ENCODE data around the gene PRKCZ.
A peak's percentile ranks its signal among the peaks of the same experiment; 100 is the strongest.
"Not testable (repeated sequence)": the region's sequence is repeated elsewhere in the genome, so short reads cannot be mapped to it uniquely, and the experiment has no call there.

Gene PRKCZ

DNA sequence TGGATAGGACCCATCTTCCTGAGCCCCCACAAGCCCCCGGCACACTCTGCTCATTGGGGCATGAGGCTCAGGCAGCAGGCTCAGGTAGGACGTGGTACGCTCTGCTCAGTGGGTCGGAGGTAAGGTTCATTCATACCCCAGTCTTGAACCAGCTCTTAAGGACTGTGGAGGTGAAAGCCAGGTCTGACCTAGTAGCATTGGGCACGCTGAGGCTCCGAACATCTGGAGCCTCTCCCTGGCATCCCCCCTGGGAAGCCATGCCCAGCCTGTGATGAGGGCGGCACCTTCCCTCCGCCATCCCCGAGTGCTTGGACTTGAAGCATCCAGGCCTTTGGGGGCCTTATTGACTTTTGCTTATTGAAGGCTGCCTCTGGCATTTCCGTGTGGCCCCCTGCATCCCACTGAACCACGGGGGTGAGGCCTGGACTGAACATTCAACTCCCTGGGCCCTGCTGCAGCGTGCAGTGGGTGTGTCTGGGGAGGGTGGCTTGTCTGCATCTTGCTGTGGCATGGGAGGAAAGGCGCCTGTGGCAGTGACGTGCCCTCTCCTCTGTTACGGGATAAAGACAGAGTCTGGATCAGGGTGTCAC, 94.4 kb downstream of the PRKCZ start:
- TF ChIP-seq, protein P1, sequence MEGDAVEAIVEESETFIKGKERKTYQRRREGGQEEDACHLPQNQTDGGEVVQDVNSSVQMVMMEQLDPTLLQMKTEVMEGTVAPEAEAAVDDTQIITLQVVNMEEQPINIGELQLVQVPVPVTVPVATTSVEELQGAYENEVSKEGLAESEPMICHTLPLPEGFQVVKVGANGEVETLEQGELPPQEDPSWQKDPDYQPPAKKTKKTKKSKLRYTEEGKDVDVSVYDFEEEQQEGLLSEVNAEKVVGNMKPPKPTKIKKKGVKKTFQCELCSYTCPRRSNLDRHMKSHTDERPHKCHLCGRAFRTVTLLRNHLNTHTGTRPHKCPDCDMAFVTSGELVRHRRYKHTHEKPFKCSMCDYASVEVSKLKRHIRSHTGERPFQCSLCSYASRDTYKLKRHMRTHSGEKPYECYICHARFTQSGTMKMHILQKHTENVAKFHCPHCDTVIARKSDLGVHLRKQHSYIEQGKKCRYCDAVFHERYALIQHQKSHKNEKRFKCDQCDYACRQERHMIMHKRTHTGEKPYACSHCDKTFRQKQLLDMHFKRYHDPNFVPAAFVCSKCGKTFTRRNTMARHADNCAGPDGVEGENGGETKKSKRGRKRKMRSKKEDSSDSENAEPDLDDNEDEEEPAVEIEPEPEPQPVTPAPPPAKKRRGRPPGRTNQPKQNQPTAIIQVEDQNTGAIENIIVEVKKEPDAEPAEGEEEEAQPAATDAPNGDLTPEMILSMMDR (IDR thresholded peaks at IDR 0.05): no peak
- Histone ChIP-seq H3K9me3 (no peaks in the 10 kb centered on the region), H3K4me3 (ENCODE audit: low read depth in 1 of 2, low read length in 1 of 2) (no peak overlapping the region), H3K4me1 (ENCODE audit: control insufficient read depth in 1 of 2, insufficient read depth in 1 of 2, low read depth in 1 of 2, low read length in 1 of 2) (peaks cover 96 to 97% of the 10 kb centered on the region in 2 experiments), H3K36me3 (no peaks in the 10 kb centered on the region), H3K27me3 (no peaks in the 10 kb centered on the region), H3K27ac (peak overlapping the region; percentile 99)

DNA sequence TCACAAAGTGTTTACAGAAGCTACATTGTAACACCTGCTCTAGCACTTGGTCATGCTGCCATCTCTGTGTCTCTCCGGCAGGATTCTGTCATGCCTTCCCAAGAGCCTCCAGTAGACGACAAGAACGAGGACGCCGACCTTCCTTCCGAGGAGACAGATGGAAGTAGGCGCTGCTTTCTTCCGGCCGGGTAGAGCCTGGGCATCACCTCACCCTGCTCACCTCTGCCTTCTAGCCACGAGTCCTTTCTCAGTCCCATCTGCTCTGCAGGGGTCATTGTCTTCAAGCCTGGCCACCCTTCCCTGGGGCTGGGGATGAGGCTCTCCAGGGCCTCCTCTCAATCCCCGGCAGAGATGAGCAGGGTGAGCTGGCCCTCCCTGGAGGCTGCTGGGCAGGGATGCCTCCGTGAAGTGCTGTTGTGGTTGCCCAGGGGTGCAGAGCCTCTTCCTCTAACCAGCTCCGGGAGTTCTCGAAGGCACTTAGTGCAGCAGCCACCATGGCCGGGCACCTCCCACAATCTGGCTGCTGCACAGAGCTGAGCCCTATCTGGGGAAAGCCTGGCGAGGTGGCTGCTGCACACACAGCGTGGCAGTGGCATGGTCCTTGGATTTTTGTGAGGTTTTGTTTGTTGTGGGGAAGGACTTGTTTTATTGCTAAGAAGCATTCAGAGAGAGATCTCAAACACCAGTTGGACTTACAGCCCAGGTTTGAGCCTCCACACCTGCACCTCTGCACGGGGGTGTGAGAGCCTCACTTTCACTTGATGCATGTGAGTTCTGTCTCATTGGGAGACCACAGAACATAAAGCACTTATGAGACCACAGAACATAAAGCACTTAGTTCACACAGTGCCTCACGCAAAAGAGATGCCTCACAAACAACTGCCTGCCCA, 96.0 kb downstream of the PRKCZ start:
- H3K36me3 ChIP-seq: no peaks in the 10 kb centered on the region
- no peaks in the 10 kb centered on the region for H3K9me3 ChIP-seq
- peak overlapping the region; percentile 99 for H3K27ac ChIP-seq
- peak overlapping the region; percentile 1 to 17 for H3K4me3 ChIP-seq (ENCODE audit: low read depth in 1 of 2, low read length in 1 of 2)
- H3K4me1 ChIP-seq (ENCODE audit: control insufficient read depth in 1 of 2, insufficient read depth in 1 of 2, low read depth in 1 of 2, low read length in 1 of 2): peaks cover 98% of the 10 kb centered on the region in 2 experiments
- H3K27me3 ChIP-seq: no peaks in the 10 kb centered on the region
- TF ChIP-seq, protein P1 (IDR thresholded peaks at IDR 0.05): no peak

DNA sequence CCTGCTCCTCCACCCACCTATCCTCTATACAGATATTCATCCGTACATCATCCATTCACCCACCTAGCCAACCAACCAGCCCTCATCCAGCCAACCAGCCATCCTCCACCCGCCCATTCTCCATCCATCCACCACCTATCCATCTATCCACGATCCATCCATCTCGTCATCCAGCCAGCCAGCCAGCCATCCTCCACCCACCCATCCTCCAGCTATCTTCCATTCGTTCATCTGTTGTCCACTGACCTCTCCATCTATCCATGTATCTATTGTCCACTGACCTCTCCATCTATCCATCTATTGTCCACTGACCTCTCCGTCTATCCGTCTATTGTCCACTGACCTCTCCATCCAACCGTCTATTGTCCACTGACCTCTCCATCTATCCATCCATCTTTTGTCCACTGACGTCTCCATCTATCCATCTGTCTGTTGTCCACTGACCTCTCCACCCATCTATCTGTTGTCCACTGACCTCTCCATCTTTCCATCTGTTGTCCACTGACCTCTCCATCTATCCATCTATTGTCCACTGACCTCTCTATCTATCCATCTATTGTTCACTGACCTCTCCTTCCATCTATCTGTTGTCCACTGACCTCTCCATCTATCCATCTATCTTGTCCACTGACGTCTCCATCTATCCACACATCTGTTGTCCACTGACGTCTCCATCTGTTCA, 96.8 kb downstream of the PRKCZ start:
- Histone ChIP-seq H3K9me3 (no peaks in the 10 kb centered on the region), H3K27ac (peak overlapping the region; percentile 99), H3K4me1 (ENCODE audit: control insufficient read depth in 1 of 2, insufficient read depth in 1 of 2, low read depth in 1 of 2, low read length in 1 of 2) (peaks cover 99 to 100% of the 10 kb centered on the region in 2 experiments), H3K27me3 (no peaks in the 10 kb centered on the region), H3K36me3 (no peaks in the 10 kb centered on the region), H3K4me3 (ENCODE audit: low read depth in 1 of 2, low read length in 1 of 2) (peak overlapping the region in 1 of 2 experiments; percentile 17)
- TF ChIP-seq, protein P1 (IDR thresholded peaks at IDR 0.05): no peak

DNA sequence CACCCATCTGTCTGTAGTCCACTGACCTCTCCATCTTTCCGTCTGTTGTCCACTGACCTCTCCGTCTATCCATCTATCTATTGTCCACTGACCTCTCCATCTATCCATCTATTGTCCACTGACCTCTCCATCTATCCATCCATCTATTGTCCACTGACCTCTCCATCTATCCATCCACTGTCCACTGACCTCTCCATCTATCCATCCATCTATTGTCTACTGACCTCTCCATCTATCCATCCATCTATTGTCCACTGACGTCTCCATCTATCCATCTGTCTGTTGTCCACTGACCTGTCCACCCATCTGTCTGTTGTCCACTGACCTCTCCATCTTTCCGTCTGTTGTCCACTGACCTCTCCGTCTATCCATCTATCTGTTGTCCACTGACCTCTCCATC, 97.7 kb downstream of the PRKCZ start:
- Histone ChIP-seq H3K4me1 (ENCODE audit: control insufficient read depth in 1 of 2, insufficient read depth in 1 of 2, low read depth in 1 of 2, low read length in 1 of 2) (peaks cover 99 to 100% of the 10 kb centered on the region in 2 experiments), H3K4me3 (ENCODE audit: low read depth in 1 of 2, low read length in 1 of 2) (peak overlapping the region in 1 of 2 experiments; percentile 66), H3K27ac (peak overlapping the region; percentile 99)
- H3K27me3 ChIP-seq, H3K9me3 ChIP-seq, H3K36me3 ChIP-seq: not testable (repeated sequence)

DNA sequence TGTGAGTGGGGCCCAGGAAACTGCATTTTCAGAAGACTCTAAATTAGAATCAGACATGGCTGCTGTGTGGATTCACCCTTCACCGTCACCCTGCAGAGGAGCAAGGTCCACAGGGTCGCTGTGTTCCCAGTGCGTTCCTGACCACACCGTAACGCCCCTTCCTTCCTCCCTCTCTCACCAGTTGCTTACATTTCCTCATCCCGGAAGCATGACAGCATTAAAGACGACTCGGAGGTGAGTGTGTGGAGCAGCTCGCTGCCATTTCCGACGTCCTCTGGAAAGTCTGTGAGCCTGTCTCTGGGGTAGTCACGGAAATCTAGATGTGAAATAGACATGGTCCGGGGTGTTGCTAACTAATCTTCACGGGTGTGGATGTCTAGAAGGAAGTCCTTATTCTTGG, 98.5 kb downstream of the PRKCZ start:
- H3K36me3 ChIP-seq: no peaks in the 10 kb centered on the region
- H3K4me3 ChIP-seq (ENCODE audit: low read depth in 1 of 2, low read length in 1 of 2): peak overlapping the region; percentile 57 to 66
- TF ChIP-seq, protein P1 (IDR thresholded peaks at IDR 0.05): peak; percentile 45
- H3K4me1 ChIP-seq (ENCODE audit: control insufficient read depth in 1 of 2, insufficient read depth in 1 of 2, low read depth in 1 of 2, low read length in 1 of 2): peaks cover 97 to 100% of the 10 kb centered on the region in 2 experiments
- no peaks in the 10 kb centered on the region for H3K27me3 ChIP-seq
- H3K27ac ChIP-seq: peak overlapping the region; percentile 99
- no peaks in the 10 kb centered on the region for H3K9me3 ChIP-seq
